ENCODE results near the gene INO80B.
A peak's percentile ranks its signal among the peaks of the same experiment; 100 is the strongest.

Gene INO80B

DNA sequence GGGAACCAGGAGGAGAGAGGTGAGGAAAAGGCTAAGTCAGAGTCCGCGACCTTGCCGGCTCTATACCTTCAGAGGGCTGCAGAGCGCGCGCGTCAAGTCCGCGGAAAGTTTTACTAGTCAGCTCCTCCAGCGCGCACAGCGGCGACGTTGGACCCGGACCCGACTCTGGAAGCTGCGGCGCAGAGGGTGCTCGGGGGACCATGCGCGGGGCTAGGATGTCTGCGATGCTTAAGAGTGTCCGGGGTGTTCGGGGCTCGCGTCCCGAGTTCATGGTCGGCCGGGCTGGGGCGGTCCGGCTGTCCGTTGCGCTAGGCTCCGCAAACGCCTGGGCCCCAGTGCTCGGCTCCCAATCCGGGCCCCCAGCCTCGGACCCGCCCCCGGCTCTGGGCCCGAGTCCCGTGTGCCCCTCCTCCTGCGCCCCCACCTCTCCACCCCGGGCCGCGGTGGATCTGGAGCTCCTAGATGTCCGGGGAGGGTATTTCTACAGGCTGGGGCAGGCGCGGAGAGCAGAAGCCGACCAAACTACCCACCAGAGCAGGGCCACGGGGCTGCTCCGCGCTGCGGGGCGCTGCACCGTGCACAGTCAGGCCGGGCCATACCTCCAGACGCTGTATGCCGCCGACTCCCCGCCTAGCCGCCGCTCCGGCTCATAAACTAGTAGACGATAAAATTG, 44.5 kb downstream of the INO80B start, which contains the start of gene LBX2:
Gene LBX2 (minus strand): TSS at position 337 of the 673 bp plus-strand sequence. CDS start 66 bp downstream, at position 271.
- Histone ChIP-seq H3K4me3 (ENCODE audit: low read length) (peak within 1 kb of the TSS; percentile 35; the same call in 1 of the 2 replicates), H3K36me3 (ENCODE audit: control insufficient read depth, low read length) (no peaks in the 10 kb centered on the region; the same call in 1 of the 2 replicates), H3K4me2 (ENCODE audit: low read length) (peak within 1 kb of the TSS; percentile 38), H3K27me3 (ENCODE audit: control insufficient read depth, low read length) (peaks cover 61% of the 10 kb centered on the region), H3K9me3 (ENCODE audit: control insufficient read depth, insufficient read depth, low read length) (no peaks in the 10 kb centered on the region), H3K4me1 (ENCODE audit: control insufficient read depth, low read length) (peaks cover 20% of the 10 kb centered on the region), H3K9me2 (replicated peaks; ENCODE audit: control insufficient read depth, low read length) (no peaks in the 10 kb centered on the region), H3K27ac (ENCODE audit: low read depth, low read length) (no peak within 1 kb of the TSS), H3K79me2 (ENCODE audit: control insufficient read depth, low read length) (no peaks in the 10 kb centered on the region), H4K20me1 (ENCODE audit: control insufficient read depth, insufficient read depth, low read depth, low read length) (no peaks in the 10 kb centered on the region), H3F3A (ENCODE audit: control insufficient read depth, insufficient read depth) (no peaks in the 10 kb centered on the region)
- TF ChIP-seq, protein P1, sequence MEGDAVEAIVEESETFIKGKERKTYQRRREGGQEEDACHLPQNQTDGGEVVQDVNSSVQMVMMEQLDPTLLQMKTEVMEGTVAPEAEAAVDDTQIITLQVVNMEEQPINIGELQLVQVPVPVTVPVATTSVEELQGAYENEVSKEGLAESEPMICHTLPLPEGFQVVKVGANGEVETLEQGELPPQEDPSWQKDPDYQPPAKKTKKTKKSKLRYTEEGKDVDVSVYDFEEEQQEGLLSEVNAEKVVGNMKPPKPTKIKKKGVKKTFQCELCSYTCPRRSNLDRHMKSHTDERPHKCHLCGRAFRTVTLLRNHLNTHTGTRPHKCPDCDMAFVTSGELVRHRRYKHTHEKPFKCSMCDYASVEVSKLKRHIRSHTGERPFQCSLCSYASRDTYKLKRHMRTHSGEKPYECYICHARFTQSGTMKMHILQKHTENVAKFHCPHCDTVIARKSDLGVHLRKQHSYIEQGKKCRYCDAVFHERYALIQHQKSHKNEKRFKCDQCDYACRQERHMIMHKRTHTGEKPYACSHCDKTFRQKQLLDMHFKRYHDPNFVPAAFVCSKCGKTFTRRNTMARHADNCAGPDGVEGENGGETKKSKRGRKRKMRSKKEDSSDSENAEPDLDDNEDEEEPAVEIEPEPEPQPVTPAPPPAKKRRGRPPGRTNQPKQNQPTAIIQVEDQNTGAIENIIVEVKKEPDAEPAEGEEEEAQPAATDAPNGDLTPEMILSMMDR (IDR thresholded peaks at IDR 0.05; ENCODE audit: low read depth, low read length, poor library complexity, severe bottlenecking), result no peak
- TF ChIP-seq EZH2phosphoT487 (IDR thresholded peaks at IDR 0.05; ENCODE audit: borderline replicate concordance, low read length), result no peak

DNA sequence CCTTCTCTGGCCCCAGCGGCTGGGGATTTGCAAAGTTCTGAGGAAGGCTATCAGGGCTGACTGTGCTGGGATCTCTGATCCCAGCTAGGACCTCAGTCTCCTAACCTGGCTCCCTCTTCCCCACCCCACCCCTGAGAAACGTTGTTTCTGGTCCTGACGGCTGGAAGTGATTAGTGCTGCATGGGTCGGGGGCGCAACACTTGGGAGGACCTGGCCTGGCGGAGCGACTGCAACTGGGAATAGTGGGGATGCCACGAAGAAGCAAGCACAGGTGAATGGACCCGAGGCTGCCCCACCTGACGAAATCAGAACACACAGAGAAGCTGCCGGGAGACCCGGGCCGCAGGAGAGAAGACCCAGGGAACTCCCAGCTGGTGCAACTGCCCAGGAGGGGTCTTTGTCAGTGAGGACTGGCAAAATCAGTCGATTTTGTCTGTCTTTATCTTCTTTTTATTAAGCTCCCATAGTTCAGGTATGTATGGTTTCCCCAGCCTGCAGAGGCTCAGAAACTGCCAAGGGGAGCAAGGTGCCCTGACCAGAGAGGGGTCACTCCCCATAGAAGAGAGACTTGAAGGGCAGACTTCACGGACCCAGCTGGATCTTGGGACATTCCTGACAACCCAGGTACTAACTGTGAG, 45.2 kb downstream of the INO80B start:
- no peaks in the 10 kb centered on the region for H4K20me1 ChIP-seq (ENCODE audit: control insufficient read depth, insufficient read depth, low read depth, low read length)
- no peak overlapping the region for H3K4me2 ChIP-seq (ENCODE audit: low read length)
- no peak overlapping the region for H3K27ac ChIP-seq (ENCODE audit: low read depth, low read length)
- no peaks in the 10 kb centered on the region for H3K9me3 ChIP-seq (ENCODE audit: control insufficient read depth, insufficient read depth, low read length)
- peaks cover 61% of the 10 kb centered on the region for H3K27me3 ChIP-seq (ENCODE audit: control insufficient read depth, low read length)
- H3F3A ChIP-seq (ENCODE audit: control insufficient read depth, insufficient read depth), result no peaks in the 10 kb centered on the region
- H3K4me1 ChIP-seq (ENCODE audit: control insufficient read depth, low read length), result peaks cover 20% of the 10 kb centered on the region
- no peaks in the 10 kb centered on the region for H3K9me2 ChIP-seq (replicated peaks; ENCODE audit: control insufficient read depth, low read length)
- TF ChIP-seq, protein P1 (IDR thresholded peaks at IDR 0.05; ENCODE audit: low read depth, low read length, poor library complexity, severe bottlenecking), result no peak
- no peak for TF ChIP-seq EZH2phosphoT487 (IDR thresholded peaks at IDR 0.05; ENCODE audit: borderline replicate concordance, low read length)
- H3K4me3 ChIP-seq (ENCODE audit: low read length), result no peak overlapping the region
- H3K79me2 ChIP-seq (ENCODE audit: control insufficient read depth, low read length), result no peaks in the 10 kb centered on the region
- peaks cover under 1% of the 10 kb centered on the region for H3K36me3 ChIP-seq (ENCODE audit: control insufficient read depth, low read length)

DNA sequence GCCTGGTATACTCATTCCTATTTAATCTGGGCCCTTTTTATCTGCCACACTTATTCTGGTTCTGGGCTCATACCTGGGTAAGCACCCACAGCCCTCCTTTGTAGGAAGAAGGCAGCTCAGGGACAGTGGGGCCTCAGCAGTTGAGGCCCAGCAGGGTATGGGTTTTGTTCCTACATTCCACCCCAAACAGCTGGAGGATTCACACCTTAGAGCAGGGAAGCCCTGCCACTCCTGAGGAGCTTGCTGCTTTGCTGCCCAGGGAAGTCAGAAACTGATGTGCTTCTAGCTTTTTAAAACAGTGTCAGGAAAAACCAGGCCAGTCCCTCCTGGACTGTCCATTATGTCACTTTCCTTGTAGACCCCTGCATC, 45.7 kb downstream of the INO80B start:
- peaks cover 61% of the 10 kb centered on the region for H3K27me3 ChIP-seq (ENCODE audit: control insufficient read depth, low read length)
- TF ChIP-seq, protein P1 (IDR thresholded peaks at IDR 0.05; ENCODE audit: low read depth, low read length, poor library complexity, severe bottlenecking), result no peak
- TF ChIP-seq EZH2phosphoT487 (IDR thresholded peaks at IDR 0.05; ENCODE audit: borderline replicate concordance, low read length), result peak; percentile 4; the same call in 1 of the 2 replicates
- H3K4me2 ChIP-seq (ENCODE audit: low read length), result no peak overlapping the region
- H4K20me1 ChIP-seq (ENCODE audit: control insufficient read depth, insufficient read depth, low read depth, low read length), result no peaks in the 10 kb centered on the region
- H3K9me3 ChIP-seq (ENCODE audit: control insufficient read depth, insufficient read depth, low read length), result no peaks in the 10 kb centered on the region
- peaks cover under 1% of the 10 kb centered on the region for H3K79me2 ChIP-seq (ENCODE audit: control insufficient read depth, low read length)
- H3F3A ChIP-seq (ENCODE audit: control insufficient read depth, insufficient read depth), result no peaks in the 10 kb centered on the region
- H3K27ac ChIP-seq (ENCODE audit: low read depth, low read length), result no peak overlapping the region
- no peak overlapping the region for H3K4me3 ChIP-seq (ENCODE audit: low read length)
- H3K9me2 ChIP-seq (replicated peaks; ENCODE audit: control insufficient read depth, low read length), result no peaks in the 10 kb centered on the region
- H3K36me3 ChIP-seq (ENCODE audit: control insufficient read depth, low read length), result peaks cover 6% of the 10 kb centered on the region
- peaks cover 22% of the 10 kb centered on the region for H3K4me1 ChIP-seq (ENCODE audit: control insufficient read depth, low read length)
